Thyroid gland (tissue), 4 donors: ENCODE results near the gene SMCO3. TPM values are rescaled to one million over a fixed set of nuclear protein-coding genes. Genes with fewer than 3 reads are reported as not detected.

Experiments
- DNase-seq, 2 donors: peaks; one replicate each; pipeline ENCODE4 v3.0.0-alpha.2; 2019
- H3K27ac ChIP-seq, 3 donors: fragments of 200-600 bp; sonication (generic); 1 replicate in 2 of 3; 2 replicates in 1 of 3; pipeline ENCODE4 v1.5.1; 2016 to 2019; ENCODE audit warnings: mild to moderate bottlenecking in 1 of 3, moderate library complexity in 1 of 3
- H3K27me3 ChIP-seq: fragments of 200-600 bp; sonication (generic); one replicate; pipeline ENCODE4 v1.5.1; 2019
- H3K36me3 ChIP-seq, 2 donors: fragments of 200-600 bp; sonication (generic); one replicate each; pipeline ENCODE4 v1.5.1; 2016 to 2019
- H3K4me1 ChIP-seq, 2 donors: fragments of 200-600 bp; sonication (generic); one replicate each; pipeline ENCODE4 v1.5.1; 2017 to 2019
- H3K4me3 ChIP-seq, 3 donors: fragments of 200-600 bp; sonication (generic); replicated peaks in 1 of 3; 1 replicate in 2 of 3; 2 replicates in 1 of 3; pipeline ENCODE4 v1.5.1; 2016; ENCODE audit warnings: mild to moderate bottlenecking in 1 of 3
- H3K9me3 ChIP-seq: fragments of 200-600 bp; sonication (generic); one replicate; pipeline ENCODE4 v1.5.1; 2017
- CTCF ChIP-seq, 6 experiments: fragments of 200-600 bp in 3 of 6; fragments of 450-650 bp in 3 of 6; sonication (generic) in 3 of 6; IDR thresholded peaks; one replicate each; pipeline ENCODE4 v1.5.1; 2016 to 2019; ENCODE audit warnings: antibody characterized with exemption in 6 of 6, mild to moderate bottlenecking in 2 of 6, inconsistent platforms in 1 of 6, moderate library complexity in 1 of 6
- POLR2A ChIP-seq, 2 donors: fragments of 450-650 bp; IDR thresholded peaks; one replicate each; pipeline ENCODE4 v1.6.1; 2017; ENCODE audit warnings: antibody characterized with exemption in 2 of 2, mild to moderate bottlenecking in 2 of 2, moderate library complexity in 1 of 2
- WGBS, 2 donors: methylation state at CpG; one replicate each; pipeline ENCODE4 v1.1.5; 2017; 5-methylcytosine and 5-hydroxymethylcytosine counted together
- intact Hi-C: fragments of 100-400 bp; cut with DNase I; formaldehyde crosslinking; loops from one replicate; pipeline ENCODE4 v1.15.1; 2023
- total RNA-seq, 4 donors: library from RNA; depleted of rRNA; stranded (reverse); fragments of >200 nt; gene quantifications; one replicate each; pipeline ENCODE4 v1.2.3, GENCODE V29; 2016

The SMCO3 gene
- total RNA-seq, 4 donors from 2014 or later: 0.83 to 1.3 (median 0.89) TPM; not detected in 1

GRCh38 chr12:14833336-14833735, 19.4 kb upstream of the SMCO3 start:
- Histone ChIP-seq H3K27ac (no peak overlapping the region), H3K4me1 (no peaks in the 10 kb centered on the region), H3K4me3 (no peak overlapping the region), H3K27me3 (no peaks in the 10 kb centered on the region), H3K9me3 (no peaks in the 10 kb centered on the region), H3K36me3 (no peaks in the 10 kb centered on the region)
- WGBS, 2 donors: 86 to 91% methylated on average over 3 of the region's 3 CpGs
- no peak for TF ChIP-seq CTCF (IDR thresholded peaks at IDR 0.05)
- TF ChIP-seq POLR2A (IDR thresholded peaks at IDR 0.05): no peak
- no peak for DNase-seq
- intact Hi-C loops: no loop called here

GRCh38 chr12:14828892-14829291, 14.9 kb upstream of the SMCO3 start:
- Histone ChIP-seq H3K27ac (no peak overlapping the region), H3K36me3 (no peaks in the 10 kb centered on the region), H3K4me3 (no peak overlapping the region), H3K27me3 (no peaks in the 10 kb centered on the region), H3K9me3 (no peaks in the 10 kb centered on the region), H3K4me1 (no peaks in the 10 kb centered on the region)
- no peak for TF ChIP-seq POLR2A (IDR thresholded peaks at IDR 0.05)
- TF ChIP-seq CTCF (IDR thresholded peaks at IDR 0.05): no peak
- intact Hi-C loops: no loop called here
- no peak for DNase-seq

DNA sequence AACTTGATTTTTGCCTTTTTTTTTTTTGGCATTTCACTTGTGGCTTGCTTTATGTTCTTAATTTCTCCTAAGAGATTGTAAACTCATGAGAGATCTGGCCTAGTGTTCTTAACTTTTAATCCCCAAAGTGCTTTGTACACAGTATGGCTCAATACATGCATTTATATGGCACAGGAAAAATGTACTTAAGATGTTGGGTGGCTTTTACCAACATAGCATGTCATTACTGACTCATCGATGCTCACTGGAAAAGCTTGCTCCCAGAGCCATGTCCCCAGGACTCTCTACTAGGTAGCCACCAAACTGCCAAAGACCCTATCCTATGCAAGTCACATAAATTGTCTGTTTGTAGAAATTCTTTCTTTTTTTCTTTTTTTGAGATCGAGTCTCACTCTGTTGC, 13.1 kb upstream of the SMCO3 start:
- Histone ChIP-seq H3K27ac (peak overlapping the region in 1 of 3 donors; percentile 32), H3K4me3 (no peak overlapping the region), H3K4me1 (no peaks in the 10 kb centered on the region), H3K27me3 (no peaks in the 10 kb centered on the region), H3K36me3 (no peaks in the 10 kb centered on the region), H3K9me3 (no peaks in the 10 kb centered on the region)
- WGBS, 2 donors: 97 to 98% methylated on average over 2 of the region's 2 CpGs
- TF ChIP-seq POLR2A (IDR thresholded peaks at IDR 0.05) (no peak), CTCF (IDR thresholded peaks at IDR 0.05) (no peak)
- DNase-seq: no peak
- intact Hi-C loops: no loop called here

DNA sequence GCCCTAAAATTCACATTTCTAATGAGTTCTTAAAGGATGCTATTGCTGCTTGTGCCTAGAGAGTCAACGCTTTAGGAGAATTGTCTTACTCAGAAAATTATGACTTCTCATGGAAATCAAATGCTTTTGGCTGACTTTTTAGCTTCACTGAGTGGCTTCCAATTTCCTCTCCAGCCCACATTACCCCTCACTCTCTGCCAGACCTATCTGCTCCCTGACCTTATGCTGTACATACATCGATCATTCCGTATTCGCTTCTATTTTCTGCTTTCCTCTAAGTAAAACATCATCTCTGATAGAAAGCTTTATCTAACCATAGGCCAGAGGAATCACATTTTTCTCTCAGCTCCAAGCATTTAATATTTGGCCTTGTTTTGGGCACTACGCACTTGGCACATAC, 12.5 kb upstream of the SMCO3 start:
- no peak overlapping the region for H3K4me3 ChIP-seq
- TF ChIP-seq CTCF (IDR thresholded peaks at IDR 0.05) (no peak), POLR2A (IDR thresholded peaks at IDR 0.05) (no peak)
- intact Hi-C loops: no loop called here
- no peaks in the 10 kb centered on the region for H3K27me3 ChIP-seq
- DNase-seq: no peak
- no peaks in the 10 kb centered on the region for H3K9me3 ChIP-seq
- 74 to 85% methylated on average over 5 of the region's 5 CpGs for WGBS, 2 donors
- no peaks in the 10 kb centered on the region for H3K4me1 ChIP-seq
- H3K36me3 ChIP-seq: no peaks in the 10 kb centered on the region
- peak overlapping the region in 1 of 3 donors; percentile 32 for H3K27ac ChIP-seq

- H3K4me3 ChIP-seq: no peak overlapping the region
- H3K9me3 ChIP-seq: no peaks in the 10 kb centered on the region
- H3K27ac ChIP-seq: no peak overlapping the region
- intact Hi-C loops: no loop called here
- H3K4me1 ChIP-seq: no peaks in the 10 kb centered on the region
- H3K36me3 ChIP-seq: no peaks in the 10 kb centered on the region
- no peak for DNase-seq
- no peaks in the 10 kb centered on the region for H3K27me3 ChIP-seq
- TF ChIP-seq CTCF (IDR thresholded peaks at IDR 0.05) (no peak), POLR2A (IDR thresholded peaks at IDR 0.05) (no peak)
Observed at GRCh38 chr12:14825256-14825655, 11.3 kb upstream of the SMCO3 start.
